ENCODE measurements around the gene NIPAL4.

DNA sequence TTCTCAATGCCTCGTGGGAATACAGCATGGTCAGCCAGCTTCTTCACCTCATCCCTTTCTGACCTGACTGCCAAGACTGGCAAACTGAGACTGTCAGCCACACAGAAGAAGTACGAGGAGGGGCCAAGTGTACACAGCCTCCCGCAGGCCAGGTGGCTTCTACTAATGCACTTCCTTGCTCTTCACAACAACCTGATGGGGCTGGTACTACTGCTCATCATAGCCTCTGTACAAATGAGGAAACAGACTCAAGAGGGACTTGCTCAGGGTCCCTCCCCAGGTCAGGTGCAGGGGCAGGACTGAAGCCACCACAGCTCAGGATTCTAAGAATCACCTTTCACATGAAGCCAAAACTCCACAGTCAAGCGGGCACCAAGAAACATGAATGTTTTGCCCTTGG is 21.3 kb downstream of the NIPAL4 start:
- TF ChIP-seq, protein P1, sequence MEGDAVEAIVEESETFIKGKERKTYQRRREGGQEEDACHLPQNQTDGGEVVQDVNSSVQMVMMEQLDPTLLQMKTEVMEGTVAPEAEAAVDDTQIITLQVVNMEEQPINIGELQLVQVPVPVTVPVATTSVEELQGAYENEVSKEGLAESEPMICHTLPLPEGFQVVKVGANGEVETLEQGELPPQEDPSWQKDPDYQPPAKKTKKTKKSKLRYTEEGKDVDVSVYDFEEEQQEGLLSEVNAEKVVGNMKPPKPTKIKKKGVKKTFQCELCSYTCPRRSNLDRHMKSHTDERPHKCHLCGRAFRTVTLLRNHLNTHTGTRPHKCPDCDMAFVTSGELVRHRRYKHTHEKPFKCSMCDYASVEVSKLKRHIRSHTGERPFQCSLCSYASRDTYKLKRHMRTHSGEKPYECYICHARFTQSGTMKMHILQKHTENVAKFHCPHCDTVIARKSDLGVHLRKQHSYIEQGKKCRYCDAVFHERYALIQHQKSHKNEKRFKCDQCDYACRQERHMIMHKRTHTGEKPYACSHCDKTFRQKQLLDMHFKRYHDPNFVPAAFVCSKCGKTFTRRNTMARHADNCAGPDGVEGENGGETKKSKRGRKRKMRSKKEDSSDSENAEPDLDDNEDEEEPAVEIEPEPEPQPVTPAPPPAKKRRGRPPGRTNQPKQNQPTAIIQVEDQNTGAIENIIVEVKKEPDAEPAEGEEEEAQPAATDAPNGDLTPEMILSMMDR (IDR thresholded peaks at IDR 0.05): no peak
- TF ChIP-seq POLR2A (IDR thresholded peaks at IDR 0.05): no peak
